ENCODE measurements around the gene TSPAN7. TPM values are rescaled to one million over a fixed set of nuclear protein-coding genes. Genes with fewer than 3 reads are reported as not detected.
A peak's percentile ranks its signal among the peaks of the same experiment; 100 is the strongest.

TSPAN7 gene
- total RNA-seq, result not detected in 2 replicates

- H3K4me3 ChIP-seq (ENCODE audit: low read depth, low read length), result peak within 1 kb of the TSS; percentile 52
- TF ChIP-seq CTCF (IDR thresholded peaks at IDR 0.05; ENCODE audit: insufficient read depth, low read depth, low read length), result no peak
- DNase-seq (ENCODE audit: low read depth), result peak; percentile 33
Measured at GRCh38 chrX:38561126-38561868, at the start of gene TSPAN7. Gene TSPAN7, plus strand, starts transcription at chrX:38561542. Its CDS starts 5 bp downstream, at chrX:38561547.

- DNase-seq (ENCODE audit: low read depth), result no peak
- TF ChIP-seq CTCF (IDR thresholded peaks at IDR 0.05; ENCODE audit: insufficient read depth, low read depth, low read length), result no peak
- no peak overlapping the region for H3K4me3 ChIP-seq (ENCODE audit: low read depth, low read length)
Measured at GRCh38 chrX:38513112-38513742, 48.1 kb upstream of the TSPAN7 start.

GRCh38 chrX:38514016-38514854 is 47.1 kb upstream of the TSPAN7 start:
- no peak for DNase-seq (ENCODE audit: low read depth)
- H3K4me3 ChIP-seq (ENCODE audit: low read depth, low read length), result no peak overlapping the region
- no peak for TF ChIP-seq CTCF (IDR thresholded peaks at IDR 0.05; ENCODE audit: insufficient read depth, low read depth, low read length)

GRCh38 chrX:38515291-38515690 is 46.1 kb upstream of the TSPAN7 start:
- TF ChIP-seq CTCF (IDR thresholded peaks at IDR 0.05; ENCODE audit: insufficient read depth, low read depth, low read length), result no peak
- no peak overlapping the region for H3K4me3 ChIP-seq (ENCODE audit: low read depth, low read length)
- no peak for DNase-seq (ENCODE audit: low read depth)

GRCh38 chrX:38516196-38516774 is 45.1 kb upstream of the TSPAN7 start:
- no peak for TF ChIP-seq CTCF (IDR thresholded peaks at IDR 0.05; ENCODE audit: insufficient read depth, low read depth, low read length)
- H3K4me3 ChIP-seq (ENCODE audit: low read depth, low read length), result no peak overlapping the region
- DNase-seq (ENCODE audit: low read depth), result no peak

GRCh38 chrX:38519651-38520050 is 41.7 kb upstream of the TSPAN7 start:
- H3K4me3 ChIP-seq (ENCODE audit: low read depth, low read length), result no peak overlapping the region
- no peak for TF ChIP-seq CTCF (IDR thresholded peaks at IDR 0.05; ENCODE audit: insufficient read depth, low read depth, low read length)
- no peak for DNase-seq (ENCODE audit: low read depth)
